ENCODE results near the gene DLG4.

DNA sequence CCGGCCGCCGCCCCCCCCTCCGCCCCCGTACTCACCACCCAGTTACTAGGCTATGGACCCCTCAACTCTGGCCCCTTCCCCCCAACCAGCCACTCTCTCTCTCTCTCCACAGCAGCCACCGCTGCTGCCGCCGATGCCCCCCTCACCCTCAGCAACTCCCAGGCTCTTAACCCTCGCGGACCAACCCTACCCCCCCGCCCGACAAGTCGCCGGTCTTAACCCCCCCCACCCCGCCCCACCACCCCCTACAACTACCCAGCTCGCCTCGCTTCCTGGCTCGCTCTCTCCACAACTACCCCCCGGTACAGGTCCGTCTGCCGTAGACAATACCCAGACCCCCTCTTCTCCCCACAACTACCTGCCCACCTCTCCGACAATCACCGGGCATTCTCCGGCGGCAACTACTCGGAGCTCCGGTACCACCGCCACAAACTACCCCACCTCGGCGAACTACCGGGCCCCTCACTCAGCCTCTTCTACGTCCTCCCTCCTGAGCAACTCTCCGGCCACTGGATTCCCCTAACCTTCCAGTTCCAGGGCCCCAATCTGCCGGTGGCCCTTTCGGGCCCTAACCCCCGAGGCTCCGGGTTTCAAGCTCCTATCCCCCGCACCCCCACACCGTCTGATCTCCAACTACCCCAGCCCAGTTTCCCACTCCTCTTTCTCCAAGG lies 18.9 kb upstream of the DLG4 start:
- no peak for TF ChIP-seq CTCF (IDR thresholded peaks at IDR 0.05; ENCODE audit: insufficient read depth, low read depth, low read length)
- TF ChIP-seq EZH2 (IDR thresholded peaks at IDR 0.05; ENCODE audit: insufficient read depth, low read length) = no peak
